Transverse colon (tissue), 4 donors: ENCODE data around the gene TEX44.

Experiments used
- POLR2A ChIP-seq: fragments of 450-650 bp; IDR thresholded peaks from one replicate; pipeline ENCODE4 v1.6.1; 2016; ENCODE audit warnings: antibody characterized with exemption, mild to moderate bottlenecking, moderate library complexity
- POLR2AphosphoS5 ChIP-seq, 3 donors: sonication (generic); formaldehyde crosslinking; IDR thresholded peaks; one replicate each; pipeline ENCODE4 v1.6.1; 2016; ENCODE audit warnings: antibody characterized with exemption in 3 of 3
- TF ChIP-seq, protein P1 (sequence below), 5 experiments: fragments of 200-600 bp in 3 of 5; fragments of 450-650 bp in 2 of 5; sonication (generic) in 3 of 5; IDR thresholded peaks; 1 replicate in 2 of 5; 2 replicates in 3 of 5; pipeline ENCODE4 v1.5.1; 2016 to 2017; ENCODE audit warnings: antibody characterized with exemption in 5 of 5, inconsistent platforms in 3 of 5, mild to moderate bottlenecking in 2 of 5, moderate library complexity in 1 of 5

GRCh38 chr2:231549446-231550239, 43.0 kb upstream of the TEX44 start:
- TF ChIP-seq, protein P1, sequence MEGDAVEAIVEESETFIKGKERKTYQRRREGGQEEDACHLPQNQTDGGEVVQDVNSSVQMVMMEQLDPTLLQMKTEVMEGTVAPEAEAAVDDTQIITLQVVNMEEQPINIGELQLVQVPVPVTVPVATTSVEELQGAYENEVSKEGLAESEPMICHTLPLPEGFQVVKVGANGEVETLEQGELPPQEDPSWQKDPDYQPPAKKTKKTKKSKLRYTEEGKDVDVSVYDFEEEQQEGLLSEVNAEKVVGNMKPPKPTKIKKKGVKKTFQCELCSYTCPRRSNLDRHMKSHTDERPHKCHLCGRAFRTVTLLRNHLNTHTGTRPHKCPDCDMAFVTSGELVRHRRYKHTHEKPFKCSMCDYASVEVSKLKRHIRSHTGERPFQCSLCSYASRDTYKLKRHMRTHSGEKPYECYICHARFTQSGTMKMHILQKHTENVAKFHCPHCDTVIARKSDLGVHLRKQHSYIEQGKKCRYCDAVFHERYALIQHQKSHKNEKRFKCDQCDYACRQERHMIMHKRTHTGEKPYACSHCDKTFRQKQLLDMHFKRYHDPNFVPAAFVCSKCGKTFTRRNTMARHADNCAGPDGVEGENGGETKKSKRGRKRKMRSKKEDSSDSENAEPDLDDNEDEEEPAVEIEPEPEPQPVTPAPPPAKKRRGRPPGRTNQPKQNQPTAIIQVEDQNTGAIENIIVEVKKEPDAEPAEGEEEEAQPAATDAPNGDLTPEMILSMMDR (IDR thresholded peaks at IDR 0.05), result no peak
- TF ChIP-seq POLR2AphosphoS5 (IDR thresholded peaks at IDR 0.05) (no peak), POLR2A (no peak)
